Measurements from ENCODE around the gene FRMPD2.

GRCh38 chr10:48240196-48240595 lies 34.3 kb downstream of the FRMPD2 start:
- TF ChIP-seq, protein P1, sequence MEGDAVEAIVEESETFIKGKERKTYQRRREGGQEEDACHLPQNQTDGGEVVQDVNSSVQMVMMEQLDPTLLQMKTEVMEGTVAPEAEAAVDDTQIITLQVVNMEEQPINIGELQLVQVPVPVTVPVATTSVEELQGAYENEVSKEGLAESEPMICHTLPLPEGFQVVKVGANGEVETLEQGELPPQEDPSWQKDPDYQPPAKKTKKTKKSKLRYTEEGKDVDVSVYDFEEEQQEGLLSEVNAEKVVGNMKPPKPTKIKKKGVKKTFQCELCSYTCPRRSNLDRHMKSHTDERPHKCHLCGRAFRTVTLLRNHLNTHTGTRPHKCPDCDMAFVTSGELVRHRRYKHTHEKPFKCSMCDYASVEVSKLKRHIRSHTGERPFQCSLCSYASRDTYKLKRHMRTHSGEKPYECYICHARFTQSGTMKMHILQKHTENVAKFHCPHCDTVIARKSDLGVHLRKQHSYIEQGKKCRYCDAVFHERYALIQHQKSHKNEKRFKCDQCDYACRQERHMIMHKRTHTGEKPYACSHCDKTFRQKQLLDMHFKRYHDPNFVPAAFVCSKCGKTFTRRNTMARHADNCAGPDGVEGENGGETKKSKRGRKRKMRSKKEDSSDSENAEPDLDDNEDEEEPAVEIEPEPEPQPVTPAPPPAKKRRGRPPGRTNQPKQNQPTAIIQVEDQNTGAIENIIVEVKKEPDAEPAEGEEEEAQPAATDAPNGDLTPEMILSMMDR (IDR thresholded peaks at IDR 0.05; ENCODE audit: poor library complexity), result no peak
- TF ChIP-seq EZH2 (IDR thresholded peaks at IDR 0.05; ENCODE audit: borderline replicate concordance) (no peak), EZH2phosphoT487 (IDR thresholded peaks at IDR 0.05; ENCODE audit: low read depth, severe bottlenecking, unreplicated experiment) (no peak)

Data from hepatocyte (in vitro differentiated cells).